Activated T-helper 1 cell treated with anti-CD3 and anti-CD28 coated beads, Interleukin-12 subunit alpha, Interleukin-12 subunit beta, Interleukin-2, Interleukin-4 antibody, amounts not matched to agents 30 ng/mL and 10 ng/mL and 1 ng/mL, durations not matched to agents 14 hours and 24 hours and 36 hours (primary cell): ENCODE data around the gene BPIFB3. TPM values are rescaled to one million over a fixed set of nuclear protein-coding genes. Genes with fewer than 3 reads are reported as not detected.

Experiments used
- DNase-seq: peaks from one replicate; pipeline ENCODE4 v3.0.0; 2021; ENCODE audit warnings: low spot score
- H3K27ac Mint-ChIP-seq: one replicate; pipeline ENCODE4 v1.8.0; 2021; ENCODE audit warnings: mild to moderate bottlenecking, mixed read lengths
- H3K27me3 Mint-ChIP-seq: one replicate; pipeline ENCODE4 v1.8.0; 2022; ENCODE audit warnings: mild to moderate bottlenecking, moderate library complexity, mixed read lengths; ENCODE audit not compliant: insufficient read depth
- H3K36me3 Mint-ChIP-seq: one replicate; pipeline ENCODE4 v1.8.0; 2021; ENCODE audit warnings: low read depth, mixed read lengths
- H3K4me1 Mint-ChIP-seq: one replicate; pipeline ENCODE4 v1.8.0; 2021; ENCODE audit warnings: low read depth, mixed read lengths
- H3K4me3 Mint-ChIP-seq: one replicate; pipeline ENCODE4 v1.8.0; 2021; ENCODE audit warnings: mild to moderate bottlenecking, moderate library complexity, mixed read lengths
- H3K9me3 Mint-ChIP-seq: one replicate; pipeline ENCODE4 v1.8.0; 2021; ENCODE audit warnings: mixed read lengths
- intact Hi-C: fragments of 100-400 bp; cut with micrococcal nuclease; formaldehyde crosslinking; loops from one replicate; pipeline ENCODE4 v1.15.1; 2024
- total RNA-seq: library from RNA; stranded (reverse); gene quantifications from 2 replicates; pipeline ENCODE4 v1.2.3, GENCODE V29; 2022

BPIFB3 gene
- total RNA-seq, 1 donor from 2014 or later = not detected

- H3K4me3 Mint-ChIP-seq = no peak overlapping the region
- no peak for DNase-seq
- no peaks in the 10 kb centered on the region for H3K36me3 Mint-ChIP-seq
- no peaks in the 10 kb centered on the region for H3K9me3 Mint-ChIP-seq
- no peaks in the 10 kb centered on the region for H3K4me1 Mint-ChIP-seq
- intact Hi-C loops = no loop called here
- no peak overlapping the region for H3K27ac Mint-ChIP-seq
- H3K27me3 Mint-ChIP-seq = peaks cover 3% of the 10 kb centered on the region
Measured at GRCh38 chr20:33069673-33070072, 16.0 kb downstream of the BPIFB3 start.

- Mint-ChIP-seq H3K4me1 (no peaks in the 10 kb centered on the region), H3K36me3 (no peaks in the 10 kb centered on the region), H3K27me3 (peaks cover 2% of the 10 kb centered on the region), H3K27ac (no peak overlapping the region), H3K4me3 (no peak overlapping the region), H3K9me3 (no peaks in the 10 kb centered on the region)
- DNase-seq = no peak
- intact Hi-C loops = no loop called here
Measured at GRCh38 chr20:33070111-33071053, 16.7 kb downstream of the BPIFB3 start.

- no peaks in the 10 kb centered on the region for H3K9me3 Mint-ChIP-seq
- no peak for DNase-seq
- intact Hi-C loops = no loop called here
- H3K36me3 Mint-ChIP-seq = no peaks in the 10 kb centered on the region
- no peak overlapping the region for H3K4me3 Mint-ChIP-seq
- no peaks in the 10 kb centered on the region for H3K4me1 Mint-ChIP-seq
- H3K27ac Mint-ChIP-seq = no peak overlapping the region
- H3K27me3 Mint-ChIP-seq = peaks cover 3% of the 10 kb centered on the region
Measured at GRCh38 chr20:33071198-33071597, 17.5 kb downstream of the BPIFB3 start.

GRCh38 chr20:33072362-33072761, 18.7 kb downstream of the BPIFB3 start:
- peaks cover 2% of the 10 kb centered on the region for H3K27me3 Mint-ChIP-seq
- DNase-seq = no peak
- no peak overlapping the region for H3K4me3 Mint-ChIP-seq
- H3K36me3 Mint-ChIP-seq = no peaks in the 10 kb centered on the region
- intact Hi-C loops = no loop called here
- H3K27ac Mint-ChIP-seq = no peak overlapping the region
- H3K9me3 Mint-ChIP-seq = no peaks in the 10 kb centered on the region
- no peaks in the 10 kb centered on the region for H3K4me1 Mint-ChIP-seq

- no peaks in the 10 kb centered on the region for H3K36me3 Mint-ChIP-seq
- H3K9me3 Mint-ChIP-seq = no peaks in the 10 kb centered on the region
- H3K4me3 Mint-ChIP-seq = no peak overlapping the region
- DNase-seq = no peak
- no peak overlapping the region for H3K27ac Mint-ChIP-seq
- H3K4me1 Mint-ChIP-seq = no peaks in the 10 kb centered on the region
- intact Hi-C loops = no loop called here
- peaks cover 2% of the 10 kb centered on the region for H3K27me3 Mint-ChIP-seq
Measured at GRCh38 chr20:33072813-33073212, 19.1 kb downstream of the BPIFB3 start.

GRCh38 chr20:33074675-33075074, 21.0 kb downstream of the BPIFB3 start:
- no peak for DNase-seq
- Mint-ChIP-seq H3K27ac (no peak overlapping the region), H3K4me3 (no peak overlapping the region), H3K36me3 (no peaks in the 10 kb centered on the region), H3K9me3 (no peaks in the 10 kb centered on the region), H3K27me3 (peaks cover 2% of the 10 kb centered on the region), H3K4me1 (no peaks in the 10 kb centered on the region)
- intact Hi-C loops = no loop called here

GRCh38 chr20:33075281-33075680, 21.6 kb downstream of the BPIFB3 start:
- Mint-ChIP-seq H3K9me3 (no peaks in the 10 kb centered on the region), H3K27me3 (peaks cover 2% of the 10 kb centered on the region), H3K27ac (no peak overlapping the region), H3K36me3 (no peaks in the 10 kb centered on the region), H3K4me1 (no peaks in the 10 kb centered on the region), H3K4me3 (no peak overlapping the region)
- intact Hi-C loops = no loop called here
- no peak for DNase-seq

GRCh38 chr20:33076662-33077372, 23.1 kb downstream of the BPIFB3 start:
- DNase-seq = no peak
- intact Hi-C loops = no loop called here
- H3K27me3 Mint-ChIP-seq = peaks cover 5% of the 10 kb centered on the region
- no peak overlapping the region for H3K27ac Mint-ChIP-seq
- H3K9me3 Mint-ChIP-seq = no peaks in the 10 kb centered on the region
- no peak overlapping the region for H3K4me3 Mint-ChIP-seq
- H3K4me1 Mint-ChIP-seq = no peaks in the 10 kb centered on the region
- H3K36me3 Mint-ChIP-seq = no peaks in the 10 kb centered on the region

GRCh38 chr20:33079259-33079658, 25.6 kb downstream of the BPIFB3 start, which contains the start of gene BPIFB4:
Gene BPIFB4 (plus strand): TSS chr20:33079643. CDS start chr20:33081527, 1,884 bp downstream.
- Mint-ChIP-seq H3K4me1 (no peaks in the 10 kb centered on the region), H3K36me3 (no peaks in the 10 kb centered on the region), H3K9me3 (no peaks in the 10 kb centered on the region), H3K27me3 (peaks cover 5% of the 10 kb centered on the region), H3K4me3 (no peak within 1 kb of the TSS), H3K27ac (no peak within 1 kb of the TSS)
- DNase-seq = no peak
- intact Hi-C loops = no loop called here

GRCh38 chr20:33081411-33082154, 27.9 kb downstream of the BPIFB3 start:
- H3K9me3 Mint-ChIP-seq = no peaks in the 10 kb centered on the region
- no peak overlapping the region for H3K27ac Mint-ChIP-seq
- H3K36me3 Mint-ChIP-seq = no peaks in the 10 kb centered on the region
- no peaks in the 10 kb centered on the region for H3K4me1 Mint-ChIP-seq
- intact Hi-C loops = no loop called here
- no peak for DNase-seq
- peaks cover 3% of the 10 kb centered on the region for H3K27me3 Mint-ChIP-seq
- H3K4me3 Mint-ChIP-seq = no peak overlapping the region

GRCh38 chr20:33082546-33082945, 28.8 kb downstream of the BPIFB3 start:
- Mint-ChIP-seq H3K4me1 (no peaks in the 10 kb centered on the region), H3K36me3 (no peaks in the 10 kb centered on the region), H3K27ac (no peak overlapping the region), H3K4me3 (no peak overlapping the region), H3K27me3 (peaks cover 3% of the 10 kb centered on the region), H3K9me3 (no peaks in the 10 kb centered on the region)
- DNase-seq = no peak
- intact Hi-C loops = no loop called here

- intact Hi-C loops = no loop called here
- Mint-ChIP-seq H3K4me1 (no peaks in the 10 kb centered on the region), H3K36me3 (no peaks in the 10 kb centered on the region), H3K9me3 (no peaks in the 10 kb centered on the region), H3K4me3 (no peak overlapping the region), H3K27me3 (peaks cover 3% of the 10 kb centered on the region), H3K27ac (no peak overlapping the region)
- DNase-seq = no peak
Measured at GRCh38 chr20:33083544-33084340, 30.0 kb downstream of the BPIFB3 start.
